AG09319 (cell line): ENCODE results near the gene UPF2.
"Not testable (repeated sequence)": the region's sequence is repeated elsewhere in the genome, so short reads cannot be mapped to it uniquely, and the experiment has no call there.

Experiments
- DNase-seq: peaks from one replicate; pipeline ENCODE4 v3.0.0-alpha.2; 2010; ENCODE audit warnings: low read depth; ENCODE audit errors: extremely low read depth
- TF ChIP-seq, protein P1 (sequence below): IDR thresholded peaks from 2 replicates; pipeline ENCODE4 v1.5.1; 2011; ENCODE audit warnings: low read depth, mild to moderate bottlenecking, inconsistent platforms, low read length, moderate library complexity

UPF2 gene

DNA sequence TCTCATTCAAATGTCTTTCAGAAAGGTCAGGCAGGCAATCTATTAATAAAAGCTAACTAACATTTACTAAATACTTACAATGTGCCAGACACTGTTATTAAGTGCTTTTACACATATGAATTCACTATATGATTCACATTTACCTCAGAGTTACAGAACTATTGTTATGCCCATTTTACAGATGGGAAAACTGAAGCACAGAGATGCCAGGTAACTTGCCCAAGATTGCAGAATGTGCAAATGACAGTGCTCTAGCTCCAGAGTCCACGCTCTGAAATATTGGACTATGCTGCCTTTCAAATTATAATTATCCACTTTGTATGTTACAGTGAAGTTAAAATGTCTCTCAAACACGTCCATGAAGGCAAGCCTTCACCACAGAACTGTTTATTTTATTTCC lies 22.0 kb downstream of the UPF2 start:
- DNase-seq = no peak
- TF ChIP-seq, protein P1, sequence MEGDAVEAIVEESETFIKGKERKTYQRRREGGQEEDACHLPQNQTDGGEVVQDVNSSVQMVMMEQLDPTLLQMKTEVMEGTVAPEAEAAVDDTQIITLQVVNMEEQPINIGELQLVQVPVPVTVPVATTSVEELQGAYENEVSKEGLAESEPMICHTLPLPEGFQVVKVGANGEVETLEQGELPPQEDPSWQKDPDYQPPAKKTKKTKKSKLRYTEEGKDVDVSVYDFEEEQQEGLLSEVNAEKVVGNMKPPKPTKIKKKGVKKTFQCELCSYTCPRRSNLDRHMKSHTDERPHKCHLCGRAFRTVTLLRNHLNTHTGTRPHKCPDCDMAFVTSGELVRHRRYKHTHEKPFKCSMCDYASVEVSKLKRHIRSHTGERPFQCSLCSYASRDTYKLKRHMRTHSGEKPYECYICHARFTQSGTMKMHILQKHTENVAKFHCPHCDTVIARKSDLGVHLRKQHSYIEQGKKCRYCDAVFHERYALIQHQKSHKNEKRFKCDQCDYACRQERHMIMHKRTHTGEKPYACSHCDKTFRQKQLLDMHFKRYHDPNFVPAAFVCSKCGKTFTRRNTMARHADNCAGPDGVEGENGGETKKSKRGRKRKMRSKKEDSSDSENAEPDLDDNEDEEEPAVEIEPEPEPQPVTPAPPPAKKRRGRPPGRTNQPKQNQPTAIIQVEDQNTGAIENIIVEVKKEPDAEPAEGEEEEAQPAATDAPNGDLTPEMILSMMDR = no peak

GRCh38 chr10:12019283-12019971 lies 23.2 kb downstream of the UPF2 start:
- no peak for DNase-seq
- TF ChIP-seq, protein P1 = no peak

DNA sequence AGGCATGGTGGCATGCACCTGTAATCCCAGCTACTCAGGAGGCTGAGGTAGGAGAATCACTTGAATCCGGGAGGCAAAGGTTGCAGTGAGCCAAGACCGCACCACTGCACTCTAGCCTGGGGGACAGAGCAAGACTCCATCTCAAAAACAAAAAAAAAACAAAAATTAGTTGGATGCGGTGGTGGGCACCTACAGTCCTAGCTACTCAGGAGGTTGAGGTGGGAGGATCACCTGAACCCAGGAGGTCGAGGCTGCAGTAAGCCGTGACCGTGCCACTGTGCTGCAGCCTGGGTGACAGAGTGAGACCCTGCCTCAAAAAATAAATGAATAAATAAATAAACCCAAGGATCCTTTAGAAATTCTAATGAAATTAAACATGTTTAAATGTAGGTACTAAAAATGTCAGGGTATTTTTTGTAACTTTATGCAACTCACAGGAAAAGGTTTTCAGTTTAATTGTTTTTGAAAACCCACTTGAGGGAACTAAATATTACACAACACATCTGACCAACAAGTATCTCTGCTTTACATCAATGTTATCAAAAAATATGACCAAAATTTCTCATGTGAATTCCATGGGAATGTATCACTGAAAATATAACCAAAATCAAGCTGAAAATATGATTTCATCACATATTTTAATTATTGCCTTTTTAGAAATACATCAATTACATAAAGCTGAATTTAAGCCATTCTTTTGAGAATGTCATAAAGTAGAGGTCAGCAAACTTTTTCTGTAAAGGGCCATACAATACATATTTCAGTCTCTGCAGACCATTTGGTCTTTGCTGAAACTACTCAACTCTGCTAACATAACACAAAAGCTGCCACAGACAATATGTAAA lies 23.9 kb downstream of the UPF2 start:
- TF ChIP-seq, protein P1 = no peak
- no peak for DNase-seq

DNA sequence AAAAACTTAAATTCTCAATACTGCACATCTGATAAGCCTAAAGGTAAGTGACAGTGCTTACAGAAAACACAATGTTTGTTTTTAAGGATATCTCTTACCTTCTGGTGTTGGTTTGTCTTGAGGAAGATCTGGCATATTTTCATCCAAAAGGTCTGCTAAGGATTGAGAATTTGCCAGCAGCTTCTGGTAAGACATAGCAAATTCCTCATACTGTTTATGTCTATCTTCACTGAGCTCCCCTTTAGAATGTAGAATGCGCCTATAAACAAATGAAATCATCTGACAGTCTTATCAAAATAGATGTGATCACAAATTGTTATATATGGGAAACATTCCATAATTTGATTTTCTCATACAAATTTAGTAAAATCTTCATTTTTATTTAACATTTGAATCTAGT lies 28.7 kb downstream of the UPF2 start:
- TF ChIP-seq, protein P1 = no peak
- no peak for DNase-seq

- not testable (repeated sequence) for DNase-seq
Observed at GRCh38 chr10:12013391-12013790, 29.2 kb downstream of the UPF2 start.

- TF ChIP-seq, protein P1 = no peak
- DNase-seq = no peak
Observed at GRCh38 chr10:12010353-12010752, 32.3 kb downstream of the UPF2 start.

DNA sequence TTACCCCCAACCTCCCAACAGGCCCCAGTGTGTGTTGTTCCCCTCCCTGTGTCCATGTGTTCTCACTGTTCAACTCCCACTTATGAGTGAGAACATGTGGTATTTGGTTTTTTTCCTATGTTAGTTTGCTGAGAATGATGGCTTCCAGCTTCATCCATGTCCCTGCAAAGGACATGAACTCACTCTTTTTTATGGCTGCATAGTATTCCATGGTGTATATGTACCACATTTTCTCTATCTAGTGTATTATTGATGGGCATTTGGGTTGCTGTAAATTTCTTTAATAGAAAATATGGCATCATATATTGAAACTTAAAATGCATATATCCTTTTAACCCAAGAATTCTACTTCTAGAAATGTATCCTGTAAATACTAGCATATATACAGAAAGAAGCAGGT lies 33.8 kb downstream of the UPF2 start:
- DNase-seq = not testable (repeated sequence)

GRCh38 chr10:12006671-12007070 lies 35.9 kb downstream of the UPF2 start:
- no peak for DNase-seq
- TF ChIP-seq, protein P1 = no peak
